ENCODE measurements around the gene MT1B.

DNA sequence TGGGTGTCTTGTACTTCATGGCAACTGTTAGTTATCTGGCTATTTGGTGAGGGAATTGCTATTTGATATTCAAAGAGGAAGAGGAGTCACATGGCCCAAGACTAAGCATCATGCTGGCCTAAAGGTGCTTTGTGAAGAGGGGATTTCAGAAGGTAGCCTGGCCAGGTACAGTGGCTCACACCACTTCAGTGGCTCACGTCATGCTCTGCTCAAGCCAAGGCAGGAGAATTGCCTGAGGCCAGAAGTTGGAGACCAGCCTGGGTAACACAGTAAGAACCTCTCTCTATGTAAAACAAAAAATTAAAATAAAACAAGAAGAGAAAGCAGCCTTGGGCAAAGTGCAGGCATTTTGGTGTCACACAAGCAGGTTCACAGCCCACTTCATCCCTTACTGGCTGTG, 6.4 kb upstream of the MT1B start:
- TF ChIP-seq CTCF (IDR thresholded peaks at IDR 0.05; ENCODE audit: low read length) = no peak
- no peak for TF ChIP-seq EZH2 (IDR thresholded peaks at IDR 0.05; ENCODE audit: borderline replicate concordance, low read length)
